Measurements from ENCODE around the gene BUB1B.

The BUB1B gene

DNA sequence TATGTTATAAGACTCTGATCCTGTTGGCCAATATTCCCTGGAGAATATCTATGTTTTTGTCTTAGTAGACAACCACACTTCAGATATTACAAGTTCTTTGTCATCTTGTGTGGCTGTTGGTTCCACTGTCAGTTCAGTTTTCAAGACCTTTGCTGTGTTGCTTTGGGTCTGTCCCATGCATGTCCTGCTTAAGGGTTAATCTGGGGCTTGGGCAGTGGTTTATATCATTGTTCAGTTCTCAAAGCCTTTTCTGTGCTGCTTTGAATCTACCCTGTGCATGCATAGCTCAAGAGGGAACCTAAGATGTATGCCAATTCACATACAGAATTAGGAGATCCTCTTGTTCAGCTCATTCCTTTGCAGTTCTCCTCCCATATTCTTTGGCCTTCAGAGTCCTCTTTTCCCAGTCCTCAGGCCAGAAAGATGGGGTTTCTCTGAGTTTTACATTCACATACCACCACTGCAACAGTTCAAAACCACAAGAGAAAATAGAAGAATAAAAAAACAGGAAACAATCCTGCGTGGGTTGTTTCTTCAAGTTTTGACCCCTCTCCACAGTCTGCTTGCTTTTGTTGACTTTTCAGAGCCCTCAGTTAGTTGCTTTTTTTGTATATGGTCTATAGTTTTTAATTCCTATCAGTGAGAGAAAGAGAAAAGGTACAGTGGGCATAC lies 21.6 kb downstream of the BUB1B start:
- no CpG with 5 or more reads among the region's 1 CpG for WGBS (ENCODE audit: insufficient coverage)
- peak in 2 of 3 donors; percentile 13 to 24 for DNase-seq
- Histone ChIP-seq H3K27me3 (replicated peaks in 2 of 5; ENCODE audit: control insufficient read depth in 4 of 5, insufficient read depth in 5 of 5, low read length in 4 of 5) (no peaks in the 10 kb centered on the region), H3K9me3 (ENCODE audit: control extremely low read depth in 1 of 5, control insufficient read depth in 4 of 5, insufficient read depth in 2 of 5, low read depth in 1 of 5, low read length in 4 of 5) (no peaks in the 10 kb centered on the region), H3K27ac (ENCODE audit: insufficient read depth in 1 of 2, low read depth in 1 of 2, low read length in 2 of 2, poor library complexity in 1 of 2, severe bottlenecking in 2 of 2) (peak overlapping the region in 1 of 2 experiments; percentile 28), H3K4me1 (ENCODE audit: control extremely low read depth in 1 of 4, control insufficient read depth in 4 of 4, insufficient read depth in 4 of 4, low read length in 3 of 4) (peaks cover 12 to 27% (median 20%) of the 10 kb centered on the region in 4 experiments), H3K36me3 (ENCODE audit: control insufficient read depth in 4 of 4, insufficient read depth in 4 of 4, low read length in 3 of 4) (peaks cover 0 to 42% (median 3%) of the 10 kb centered on the region in 4 experiments), H3K4me3 (ENCODE audit: control insufficient read depth in 1 of 7, extremely low read depth in 1 of 7, insufficient read depth in 4 of 7, low read depth in 2 of 7, low read length in 6 of 7) (peak overlapping the region in 1 of 7 experiments; percentile 45)
- POLR2A ChIA-PET, result interaction anchor here (0.6 kb wide), 1 partner anchor 11 kb away, joined by 3 read pairs; no protein-coding TSS in a partner anchor
- CTCF ChIA-PET, result no interaction called here

DNA sequence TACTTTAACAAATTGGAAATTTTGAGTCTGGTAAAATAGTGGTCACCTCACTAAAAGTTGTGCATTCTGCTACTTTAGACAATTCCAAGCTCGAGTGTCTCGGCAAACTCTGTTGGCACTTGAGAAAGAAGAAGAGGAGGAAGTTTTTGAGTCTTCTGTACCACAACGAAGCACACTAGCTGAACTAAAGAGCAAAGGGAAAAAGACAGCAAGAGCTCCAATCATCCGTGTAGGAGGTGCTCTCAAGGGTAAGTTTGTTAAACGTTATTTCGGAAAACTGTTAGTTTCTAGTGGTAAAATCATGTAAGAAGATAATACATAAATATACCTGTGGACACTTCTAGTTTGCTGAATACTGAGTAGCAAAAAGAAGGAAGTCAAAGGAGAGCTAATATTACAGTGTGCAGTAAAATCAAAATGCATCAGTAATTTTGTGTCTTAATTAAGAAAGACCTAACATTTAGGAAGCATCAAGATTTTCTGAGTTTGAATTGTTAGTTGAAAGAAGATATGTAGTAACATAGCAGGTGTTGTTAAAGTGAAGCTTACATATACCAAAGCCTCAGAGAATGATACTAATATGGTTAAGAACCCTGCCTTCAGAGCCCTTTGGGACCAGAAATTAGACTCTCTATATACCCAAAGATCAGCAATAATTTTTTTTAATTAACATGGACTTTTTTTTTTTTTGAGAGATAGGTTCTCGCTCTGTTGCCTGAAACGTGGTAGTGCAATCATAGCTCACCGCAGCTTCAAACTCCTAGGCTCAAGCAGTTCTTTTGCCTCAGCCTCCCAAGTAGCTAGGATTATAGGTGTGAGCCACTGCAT lies 23.0 kb downstream of the BUB1B start:
- Histone ChIP-seq H3K9me3 (ENCODE audit: control extremely low read depth in 1 of 5, control insufficient read depth in 4 of 5, insufficient read depth in 2 of 5, low read depth in 1 of 5, low read length in 4 of 5) (no peaks in the 10 kb centered on the region), H3K4me1 (ENCODE audit: control extremely low read depth in 1 of 4, control insufficient read depth in 4 of 4, insufficient read depth in 4 of 4, low read length in 3 of 4) (peaks cover 12 to 27% (median 19%) of the 10 kb centered on the region in 4 experiments), H3K27me3 (replicated peaks in 2 of 5; ENCODE audit: control insufficient read depth in 4 of 5, insufficient read depth in 5 of 5, low read length in 4 of 5) (no peaks in the 10 kb centered on the region), H3K36me3 (ENCODE audit: control insufficient read depth in 4 of 4, insufficient read depth in 4 of 4, low read length in 3 of 4) (peaks cover 0 to 48% (median 6%) of the 10 kb centered on the region in 4 experiments), H3K4me3 (ENCODE audit: control insufficient read depth in 1 of 7, extremely low read depth in 1 of 7, insufficient read depth in 4 of 7, low read depth in 2 of 7, low read length in 6 of 7) (peak overlapping the region in 4 of 7 experiments; percentile 16 to 62 (median 36)), H3K27ac (ENCODE audit: insufficient read depth in 1 of 2, low read depth in 1 of 2, low read length in 2 of 2, poor library complexity in 1 of 2, severe bottlenecking in 2 of 2) (peak overlapping the region in 1 of 2 experiments; percentile 41)
- CTCF ChIA-PET, result interaction anchor here (0.6 to 1.9 kb wide), 10 partner anchors 9 to 1255 kb away, joined by 3 to 7 read pairs (median 3); no protein-coding TSS in a partner anchor
- POLR2A ChIA-PET, result interaction anchor here (0.6 to 1.0 kb wide), 3 partner anchors 13 to 1530 kb away, joined by 3 read pairs; no protein-coding TSS in a partner anchor
- DNase-seq, result peak in 2 of 3 donors; percentile 13 to 14
- WGBS (ENCODE audit: insufficient coverage), result 54% methylated on average over 6 of the region's 9 CpGs

DNA sequence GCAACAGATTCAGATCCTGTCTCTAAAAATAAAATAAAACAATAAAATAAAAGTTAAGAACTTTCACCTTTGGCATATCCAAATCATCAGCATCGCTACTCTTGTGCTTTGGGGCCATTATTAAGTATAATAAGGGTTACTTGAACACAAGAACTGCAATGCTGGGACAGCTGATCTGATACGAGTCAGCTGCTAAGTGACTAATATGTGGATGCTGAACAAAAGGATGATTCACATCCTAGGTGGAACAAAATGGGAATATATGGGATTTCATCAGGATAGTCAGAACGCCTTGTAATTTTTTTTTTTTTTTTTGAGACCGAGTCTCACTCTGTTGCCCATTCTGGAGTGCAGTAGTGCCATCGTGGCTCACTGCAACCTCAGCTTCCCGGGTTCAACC lies 29.7 kb downstream of the BUB1B start:
- 96% methylated on average over 5 of the region's 6 CpGs for WGBS (ENCODE audit: insufficient coverage)
- ChIA-PET POLR2A (interaction anchor here (0.6 kb wide), 1 partner anchor 90 kb away, joined by 3 read pairs; no protein-coding TSS in a partner anchor), CTCF (no interaction called here)
- Histone ChIP-seq H3K36me3 (ENCODE audit: control insufficient read depth in 4 of 4, insufficient read depth in 4 of 4, low read length in 3 of 4) (peaks cover 2 to 67% (median 16%) of the 10 kb centered on the region in 4 experiments), H3K27me3 (replicated peaks in 2 of 5; ENCODE audit: control insufficient read depth in 4 of 5, insufficient read depth in 5 of 5, low read length in 4 of 5) (no peaks in the 10 kb centered on the region), H3K4me1 (ENCODE audit: control extremely low read depth in 1 of 4, control insufficient read depth in 4 of 4, insufficient read depth in 4 of 4, low read length in 3 of 4) (no peaks in the 10 kb centered on the region), H3K27ac (ENCODE audit: insufficient read depth in 1 of 2, low read depth in 1 of 2, low read length in 2 of 2, poor library complexity in 1 of 2, severe bottlenecking in 2 of 2) (no peak overlapping the region), H3K4me3 (ENCODE audit: control insufficient read depth in 1 of 7, extremely low read depth in 1 of 7, insufficient read depth in 4 of 7, low read depth in 2 of 7, low read length in 6 of 7) (no peak overlapping the region), H3K9me3 (ENCODE audit: control extremely low read depth in 1 of 5, control insufficient read depth in 4 of 5, insufficient read depth in 2 of 5, low read depth in 1 of 5, low read length in 4 of 5) (no peaks in the 10 kb centered on the region)
- no peak for DNase-seq

DNA sequence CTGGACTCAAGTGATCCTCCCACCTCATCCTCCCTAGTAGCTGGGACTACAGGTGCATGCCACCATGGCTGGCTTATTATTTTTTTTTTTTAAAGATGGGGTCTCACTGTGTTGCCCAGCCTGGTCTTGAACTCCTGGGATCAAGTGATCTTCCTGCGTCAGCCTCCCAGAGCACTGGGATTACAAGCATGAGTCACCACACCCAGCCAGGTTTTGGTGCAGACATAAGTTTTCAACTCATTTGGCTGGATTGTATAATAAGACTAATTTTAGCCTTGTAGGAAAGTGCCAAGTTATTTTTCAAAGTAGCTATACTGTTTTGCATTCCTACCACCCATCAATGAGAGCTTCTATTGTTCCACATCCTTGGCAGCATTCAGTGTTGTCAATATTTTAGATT lies 32.1 kb downstream of the BUB1B start:
- ChIA-PET CTCF (interaction anchor here (1.1 kb wide), 1 partner anchor 9 kb away, joined by 5 read pairs; no protein-coding TSS in a partner anchor), POLR2A (interaction anchor here (0.6 kb wide), 1 partner anchor 11 kb away, joined by 3 read pairs; no protein-coding TSS in a partner anchor)
- Histone ChIP-seq H3K36me3 (ENCODE audit: control insufficient read depth in 4 of 4, insufficient read depth in 4 of 4, low read length in 3 of 4) (peaks cover 0 to 70% (median 18%) of the 10 kb centered on the region in 4 experiments), H3K27me3 (replicated peaks in 2 of 5; ENCODE audit: control insufficient read depth in 4 of 5, insufficient read depth in 5 of 5, low read length in 4 of 5) (no peaks in the 10 kb centered on the region), H3K4me1 (ENCODE audit: control extremely low read depth in 1 of 4, control insufficient read depth in 4 of 4, insufficient read depth in 4 of 4, low read length in 3 of 4) (peaks cover 0 to 9% (median 7%) of the 10 kb centered on the region in 4 experiments), H3K27ac (ENCODE audit: insufficient read depth in 1 of 2, low read depth in 1 of 2, low read length in 2 of 2, poor library complexity in 1 of 2, severe bottlenecking in 2 of 2) (no peak overlapping the region), H3K9me3 (ENCODE audit: control extremely low read depth in 1 of 5, control insufficient read depth in 4 of 5, insufficient read depth in 2 of 5, low read depth in 1 of 5, low read length in 4 of 5) (no peaks in the 10 kb centered on the region), H3K4me3 (ENCODE audit: control insufficient read depth in 1 of 7, extremely low read depth in 1 of 7, insufficient read depth in 4 of 7, low read depth in 2 of 7, low read length in 6 of 7) (no peak overlapping the region)
- WGBS (ENCODE audit: insufficient coverage), result 100% methylated on average over 1 of the region's 1 CpG
- DNase-seq, result no peak

DNA sequence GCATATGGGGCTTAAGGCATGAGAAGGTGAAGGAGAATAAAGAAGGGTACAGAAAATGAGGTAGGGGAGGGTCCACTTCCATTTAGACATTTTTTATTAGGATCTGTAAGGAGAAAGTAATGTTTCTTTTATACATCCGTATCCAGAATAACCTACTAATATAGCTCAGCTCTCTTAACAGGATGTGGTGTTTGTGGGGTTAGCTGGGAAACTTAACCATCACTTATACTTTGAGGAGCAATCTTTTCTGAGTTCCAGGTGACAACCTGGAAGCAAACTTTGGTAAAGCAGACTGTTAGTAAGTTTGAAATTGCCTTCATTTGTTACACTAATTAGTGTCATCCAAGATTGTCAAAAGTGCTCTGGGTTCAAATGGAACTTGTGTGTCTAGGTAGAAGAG lies 36.6 kb downstream of the BUB1B start:
- peak in 2 of 3 donors; percentile 15 to 19 for DNase-seq
- H3K9me3 ChIP-seq (ENCODE audit: control extremely low read depth in 1 of 5, control insufficient read depth in 4 of 5, insufficient read depth in 2 of 5, low read depth in 1 of 5, low read length in 4 of 5), result no peaks in the 10 kb centered on the region
- H3K4me3 ChIP-seq (ENCODE audit: control insufficient read depth in 1 of 7, extremely low read depth in 1 of 7, insufficient read depth in 4 of 7, low read depth in 2 of 7, low read length in 6 of 7), result no peak overlapping the region
- no peaks in the 10 kb centered on the region for H3K27me3 ChIP-seq (replicated peaks in 2 of 5; ENCODE audit: control insufficient read depth in 4 of 5, insufficient read depth in 5 of 5, low read length in 4 of 5)
- WGBS (ENCODE audit: insufficient coverage), result no CpG with 5 or more reads among the region's 1 CpG
- peaks cover 3 to 66% (median 18%) of the 10 kb centered on the region in 4 experiments for H3K36me3 ChIP-seq (ENCODE audit: control insufficient read depth in 4 of 4, insufficient read depth in 4 of 4, low read length in 3 of 4)
- ChIA-PET POLR2A (interaction anchor here (0.6 kb wide), 1 partner anchor 14 kb away, joined by 3 read pairs; no protein-coding TSS in a partner anchor), CTCF (no interaction called here)
- peaks cover 0 to 15% (median 7%) of the 10 kb centered on the region in 4 experiments for H3K4me1 ChIP-seq (ENCODE audit: control extremely low read depth in 1 of 4, control insufficient read depth in 4 of 4, insufficient read depth in 4 of 4, low read length in 3 of 4)
- H3K27ac ChIP-seq (ENCODE audit: insufficient read depth in 1 of 2, low read depth in 1 of 2, low read length in 2 of 2, poor library complexity in 1 of 2, severe bottlenecking in 2 of 2), result no peak overlapping the region

DNA sequence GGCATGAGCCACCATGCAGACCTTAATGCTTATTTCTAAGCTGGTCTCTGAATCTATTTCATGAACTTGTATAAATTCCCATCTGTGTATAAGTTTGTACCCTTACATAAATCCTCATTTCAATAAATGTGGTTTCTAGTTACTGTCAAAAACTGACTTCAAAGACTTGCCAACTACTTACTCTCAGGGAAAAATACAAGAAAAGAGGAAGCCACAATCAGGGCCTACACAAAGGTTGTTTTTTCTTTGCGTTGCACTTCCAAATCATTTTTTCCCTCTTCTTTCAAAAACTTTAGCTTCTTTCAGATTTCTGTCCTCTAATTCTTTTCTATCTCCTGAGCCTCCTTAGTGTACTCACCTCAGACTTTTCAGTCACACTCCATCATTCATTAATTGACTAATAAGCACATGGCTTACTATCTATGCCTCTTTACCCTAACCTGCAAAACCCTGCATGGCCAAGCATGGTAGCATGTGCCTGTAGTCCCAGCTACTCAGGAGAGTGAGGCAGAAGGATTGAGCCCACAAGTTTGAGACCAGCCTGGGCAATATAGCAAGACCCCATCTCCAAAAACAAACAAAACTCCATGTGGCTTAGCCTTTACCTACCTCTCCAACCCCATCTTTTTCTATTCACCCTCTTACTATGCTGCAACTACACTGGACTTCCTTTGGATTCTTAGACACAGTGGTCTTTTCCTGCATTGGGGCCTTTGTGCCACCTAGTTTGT lies 37.7 kb downstream of the BUB1B start:
- H3K36me3 ChIP-seq (ENCODE audit: control insufficient read depth in 4 of 4, insufficient read depth in 4 of 4, low read length in 3 of 4), result peaks cover 7 to 66% (median 19%) of the 10 kb centered on the region in 4 experiments
- POLR2A ChIA-PET, result interaction anchor here (0.7 kb wide), 1 partner anchor 9 kb away, joined by 3 read pairs; no protein-coding TSS in a partner anchor
- CTCF ChIA-PET, result interaction anchor here (0.5 to 1.8 kb wide), 5 partner anchors 13 to 163 kb away, joined by 3 to 8 read pairs (median 4); no protein-coding TSS in a partner anchor
- no peaks in the 10 kb centered on the region for H3K9me3 ChIP-seq (ENCODE audit: control extremely low read depth in 1 of 5, control insufficient read depth in 4 of 5, insufficient read depth in 2 of 5, low read depth in 1 of 5, low read length in 4 of 5)
- peak in 2 of 3 donors; percentile 57 for DNase-seq
- H3K27me3 ChIP-seq (replicated peaks in 2 of 5; ENCODE audit: control insufficient read depth in 4 of 5, insufficient read depth in 5 of 5, low read length in 4 of 5), result no peaks in the 10 kb centered on the region
- H3K27ac ChIP-seq (ENCODE audit: insufficient read depth in 1 of 2, low read depth in 1 of 2, low read length in 2 of 2, poor library complexity in 1 of 2, severe bottlenecking in 2 of 2), result no peak overlapping the region
- H3K4me1 ChIP-seq (ENCODE audit: control extremely low read depth in 1 of 4, control insufficient read depth in 4 of 4, insufficient read depth in 4 of 4, low read length in 3 of 4), result peaks cover 0 to 15% (median 7%) of the 10 kb centered on the region in 4 experiments
- 20% methylated on average over 1 of the region's 1 CpG for WGBS (ENCODE audit: insufficient coverage)
- H3K4me3 ChIP-seq (ENCODE audit: control insufficient read depth in 1 of 7, extremely low read depth in 1 of 7, insufficient read depth in 4 of 7, low read depth in 2 of 7, low read length in 6 of 7), result no peak overlapping the region
